ENCODE results near the gene KCNIP4.

KCNIP4 gene

DNA sequence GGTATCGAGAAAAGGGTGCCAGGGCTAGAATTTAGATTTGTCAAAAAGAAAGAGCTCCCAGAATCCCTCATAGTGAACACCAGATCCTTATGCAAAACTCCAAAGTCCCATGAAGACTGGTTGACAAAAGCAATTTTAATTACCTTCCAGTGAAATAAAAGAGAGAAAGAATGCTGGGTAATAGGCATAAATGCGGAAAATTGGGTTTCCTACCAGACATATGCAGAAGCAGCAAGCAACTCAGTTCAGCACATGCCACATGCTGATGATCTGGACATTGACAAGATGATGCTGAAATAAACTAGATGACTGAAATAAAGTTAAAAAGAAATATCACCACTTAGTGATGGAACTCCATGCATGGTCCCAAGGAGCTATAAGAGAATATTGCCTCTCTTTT is 83.9 kb downstream of the KCNIP4 start:
- no peak overlapping the region for H3K27ac ChIP-seq
- H3K4me1 ChIP-seq: no peaks in the 10 kb centered on the region
- no peak overlapping the region for H2AFZ ChIP-seq
- TF ChIP-seq, protein P1, sequence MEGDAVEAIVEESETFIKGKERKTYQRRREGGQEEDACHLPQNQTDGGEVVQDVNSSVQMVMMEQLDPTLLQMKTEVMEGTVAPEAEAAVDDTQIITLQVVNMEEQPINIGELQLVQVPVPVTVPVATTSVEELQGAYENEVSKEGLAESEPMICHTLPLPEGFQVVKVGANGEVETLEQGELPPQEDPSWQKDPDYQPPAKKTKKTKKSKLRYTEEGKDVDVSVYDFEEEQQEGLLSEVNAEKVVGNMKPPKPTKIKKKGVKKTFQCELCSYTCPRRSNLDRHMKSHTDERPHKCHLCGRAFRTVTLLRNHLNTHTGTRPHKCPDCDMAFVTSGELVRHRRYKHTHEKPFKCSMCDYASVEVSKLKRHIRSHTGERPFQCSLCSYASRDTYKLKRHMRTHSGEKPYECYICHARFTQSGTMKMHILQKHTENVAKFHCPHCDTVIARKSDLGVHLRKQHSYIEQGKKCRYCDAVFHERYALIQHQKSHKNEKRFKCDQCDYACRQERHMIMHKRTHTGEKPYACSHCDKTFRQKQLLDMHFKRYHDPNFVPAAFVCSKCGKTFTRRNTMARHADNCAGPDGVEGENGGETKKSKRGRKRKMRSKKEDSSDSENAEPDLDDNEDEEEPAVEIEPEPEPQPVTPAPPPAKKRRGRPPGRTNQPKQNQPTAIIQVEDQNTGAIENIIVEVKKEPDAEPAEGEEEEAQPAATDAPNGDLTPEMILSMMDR (IDR thresholded peaks at IDR 0.05): no peak
- H3K4me2 ChIP-seq (ENCODE audit: low read length): no peak overlapping the region
- H3K9ac ChIP-seq: no peak overlapping the region
- no peaks in the 10 kb centered on the region for H3K79me2 ChIP-seq
- H3K27me3 ChIP-seq (ENCODE audit: control insufficient read depth, insufficient read depth, low read length): no peaks in the 10 kb centered on the region
- H3K36me3 ChIP-seq (ENCODE audit: control insufficient read depth, insufficient read depth, low read length): no peaks in the 10 kb centered on the region
- H3K9me3 ChIP-seq (ENCODE audit: control insufficient read depth, low read length): no peaks in the 10 kb centered on the region
- H3K4me3 ChIP-seq (ENCODE audit: low read depth, low read length): no peak overlapping the region

DNA sequence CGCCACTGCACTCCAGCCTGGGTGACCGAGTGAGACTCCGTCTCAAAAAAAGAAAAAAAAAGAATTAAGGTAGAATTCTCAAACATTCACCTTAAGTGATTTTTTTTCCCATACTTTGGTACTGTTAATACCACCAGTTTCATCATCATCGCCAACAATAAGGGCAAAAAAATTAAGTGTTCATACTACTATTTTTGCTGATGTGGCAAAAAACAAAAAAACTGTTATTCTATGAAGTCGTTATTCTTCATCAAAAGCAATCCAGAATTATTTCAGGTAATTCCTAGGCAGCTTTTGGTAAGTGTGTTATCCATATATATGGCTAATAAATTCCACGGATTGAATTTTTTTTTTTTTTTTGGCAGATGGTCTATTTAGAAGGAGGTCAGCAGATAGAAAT is 85.7 kb downstream of the KCNIP4 start:
- H2AFZ ChIP-seq: no peak overlapping the region
- H3K27me3 ChIP-seq (ENCODE audit: control insufficient read depth, insufficient read depth, low read length): no peaks in the 10 kb centered on the region
- TF ChIP-seq, protein P1 (IDR thresholded peaks at IDR 0.05): no peak
- no peaks in the 10 kb centered on the region for H3K79me2 ChIP-seq
- no peak overlapping the region for H3K4me3 ChIP-seq (ENCODE audit: low read depth, low read length)
- no peaks in the 10 kb centered on the region for H3K4me1 ChIP-seq
- H3K36me3 ChIP-seq (ENCODE audit: control insufficient read depth, insufficient read depth, low read length): no peaks in the 10 kb centered on the region
- no peaks in the 10 kb centered on the region for H3K9me3 ChIP-seq (ENCODE audit: control insufficient read depth, low read length)
- no peak overlapping the region for H3K4me2 ChIP-seq (ENCODE audit: low read length)
- no peak overlapping the region for H3K9ac ChIP-seq
- no peak overlapping the region for H3K27ac ChIP-seq

DNA sequence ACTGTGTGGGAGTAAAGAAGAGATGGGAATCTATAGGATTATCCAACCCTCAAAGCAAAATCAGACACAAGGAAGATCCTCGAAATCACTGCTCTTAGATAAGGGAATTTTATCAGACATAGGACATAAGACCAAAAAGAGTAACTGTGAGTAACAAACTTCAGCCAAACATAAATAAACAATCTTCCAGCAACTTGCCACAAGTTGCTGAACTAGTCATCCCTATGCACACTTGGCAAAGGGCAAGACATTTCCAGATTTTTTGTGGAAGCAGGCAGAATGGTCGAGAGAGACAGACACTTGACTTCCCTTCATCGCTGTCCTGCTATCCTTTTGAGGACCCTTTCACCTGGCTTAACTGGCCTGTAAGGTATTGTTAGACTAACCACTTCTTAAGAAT is 89.6 kb downstream of the KCNIP4 start:
- H3K27me3 ChIP-seq (ENCODE audit: control insufficient read depth, insufficient read depth, low read length): no peaks in the 10 kb centered on the region

DNA sequence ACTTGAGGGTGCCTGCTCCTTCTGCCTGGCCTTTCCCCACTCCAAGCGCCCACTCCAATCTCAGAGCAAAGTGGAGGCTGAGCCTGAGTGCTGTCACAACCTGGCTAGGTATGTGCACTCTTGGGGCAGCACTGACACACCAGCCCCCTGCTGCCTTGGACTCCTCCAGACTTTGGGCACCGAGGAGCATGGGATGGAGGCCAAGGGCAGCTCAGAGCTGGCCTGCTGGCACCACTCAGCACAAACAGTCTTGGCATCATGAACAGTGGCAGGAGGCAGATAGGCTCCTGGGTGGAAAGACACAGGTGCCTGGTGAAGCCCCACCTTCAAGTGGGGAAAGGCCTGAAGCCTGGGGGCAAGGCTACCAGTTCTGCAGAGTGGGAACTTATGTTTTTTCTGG is 91.8 kb downstream of the KCNIP4 start:
- Histone ChIP-seq H3K4me3 (ENCODE audit: low read depth, low read length) (no peak overlapping the region), H3K9ac (no peak overlapping the region), H3K27me3 (ENCODE audit: control insufficient read depth, insufficient read depth, low read length) (no peaks in the 10 kb centered on the region), H3K36me3 (ENCODE audit: control insufficient read depth, insufficient read depth, low read length) (no peaks in the 10 kb centered on the region), H3K79me2 (no peaks in the 10 kb centered on the region), H2AFZ (no peak overlapping the region), H3K4me2 (ENCODE audit: low read length) (no peak overlapping the region), H3K4me1 (no peaks in the 10 kb centered on the region), H3K9me3 (ENCODE audit: control insufficient read depth, low read length) (no peaks in the 10 kb centered on the region), H3K27ac (no peak overlapping the region)
- TF ChIP-seq, protein P1 (IDR thresholded peaks at IDR 0.05): no peak

More for the DNA sequence above, 89.6 kb downstream of the KCNIP4 start:
- H3K36me3 ChIP-seq (ENCODE audit: control insufficient read depth, insufficient read depth, low read length): no peaks in the 10 kb centered on the region
- H3K27ac ChIP-seq: no peak overlapping the region
- H3K9me3 ChIP-seq (ENCODE audit: control insufficient read depth, low read length): no peaks in the 10 kb centered on the region
- H3K9ac ChIP-seq: no peak overlapping the region
- H3K4me1 ChIP-seq: no peaks in the 10 kb centered on the region
- H2AFZ ChIP-seq: no peak overlapping the region
- no peak overlapping the region for H3K4me2 ChIP-seq (ENCODE audit: low read length)
- TF ChIP-seq, protein P1 (IDR thresholded peaks at IDR 0.05): no peak
- no peaks in the 10 kb centered on the region for H3K79me2 ChIP-seq
- H3K4me3 ChIP-seq (ENCODE audit: low read depth, low read length): no peak overlapping the region

DNA sequence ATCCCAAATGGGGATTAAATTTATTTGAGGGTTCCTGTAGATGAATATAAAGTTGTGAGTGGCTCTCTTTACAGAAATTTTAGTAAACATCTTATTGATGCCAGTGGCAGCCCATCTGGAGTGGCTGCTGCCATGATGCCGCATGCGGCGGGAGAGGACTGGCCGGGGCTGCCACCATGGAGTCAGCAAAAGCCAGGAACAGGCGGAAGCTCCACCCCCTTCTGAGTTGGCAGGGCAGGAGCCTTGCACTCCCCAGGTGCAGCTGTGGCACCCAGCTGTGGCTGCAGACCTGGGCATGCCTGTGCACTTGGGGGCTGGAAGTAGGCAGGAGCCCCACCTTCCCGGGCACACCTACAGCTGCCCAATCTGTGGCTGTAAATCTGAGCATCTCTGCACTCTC is 92.3 kb downstream of the KCNIP4 start:
- Histone ChIP-seq H3K4me1 (no peaks in the 10 kb centered on the region), H3K4me2 (ENCODE audit: low read length) (no peak overlapping the region), H3K27ac (no peak overlapping the region), H3K9me3 (ENCODE audit: control insufficient read depth, low read length) (no peaks in the 10 kb centered on the region), H3K79me2 (no peaks in the 10 kb centered on the region), H3K36me3 (ENCODE audit: control insufficient read depth, insufficient read depth, low read length) (no peaks in the 10 kb centered on the region), H3K4me3 (ENCODE audit: low read depth, low read length) (no peak overlapping the region), H3K9ac (no peak overlapping the region), H2AFZ (no peak overlapping the region), H3K27me3 (ENCODE audit: control insufficient read depth, insufficient read depth, low read length) (no peaks in the 10 kb centered on the region)
- TF ChIP-seq, protein P1 (IDR thresholded peaks at IDR 0.05): no peak

Data from parathyroid adenoma (tissue), 2 donors.